GM12878 (cell line): ENCODE measurements around the gene UBE2I.

Source experiments
- ESRRA ChIP-seq: IDR thresholded peaks from 2 replicates; pipeline ENCODE4 v1.6.1; 2012; ENCODE audit warnings: mild to moderate bottlenecking, low read length, improper control_type of control experiment
- POLR2A ChIP-seq: IDR thresholded peaks from 2 replicates; pipeline ENCODE4 v1.6.1; 2011; ENCODE audit warnings: low read depth, mild to moderate bottlenecking, low read length
- USF1 ChIP-seq: IDR thresholded peaks from 2 replicates; pipeline ENCODE4 v1.6.1; 2011; ENCODE audit warnings: borderline replicate concordance, low read depth, mild to moderate bottlenecking, moderate library complexity, mixed read lengths, low read length; ENCODE audit not compliant: insufficient read depth; ENCODE audit errors: extremely low read length

- no peak for TF ChIP-seq USF1
- no peak for TF ChIP-seq POLR2A
- TF ChIP-seq ESRRA, result no peak
Observed at GRCh38 chr16:1355591-1355990, 46.2 kb downstream of the UBE2I start.
